ENCODE data around the gene CNTNAP4. TPM values are rescaled to one million over a fixed set of nuclear protein-coding genes. Genes with fewer than 3 reads are reported as not detected.

The CNTNAP4 gene
- total RNA-seq, 6 experiments from 2014 or later, result not detected

GRCh38 chr16:76532188-76532973 lies 255.2 kb downstream of the CNTNAP4 start:
- no peaks in the 10 kb centered on the region for H3K36me3 Mint-ChIP-seq (ENCODE audit: low read depth)
- H3K4me3 Mint-ChIP-seq, result no peak overlapping the region
- TF ChIP-seq CTCF (IDR thresholded peaks at IDR 0.05), result no peak
- H3K27ac Mint-ChIP-seq, result no peak overlapping the region
- no peaks in the 10 kb centered on the region for H3K4me1 Mint-ChIP-seq (ENCODE audit: low read depth)
- peaks cover 30% of the 10 kb centered on the region for H3K9me3 Mint-ChIP-seq
- H3K27me3 Mint-ChIP-seq (ENCODE audit: insufficient read depth), result no peaks in the 10 kb centered on the region
- DNase-seq, result no peak

- H3K9me3 Mint-ChIP-seq, result peaks cover 27% of the 10 kb centered on the region
- no peak overlapping the region for H3K4me3 Mint-ChIP-seq
- DNase-seq, result no peak
- no peak overlapping the region for H3K27ac Mint-ChIP-seq
- no peak for TF ChIP-seq CTCF (IDR thresholded peaks at IDR 0.05)
- no peaks in the 10 kb centered on the region for H3K4me1 Mint-ChIP-seq (ENCODE audit: low read depth)
- no peaks in the 10 kb centered on the region for H3K36me3 Mint-ChIP-seq (ENCODE audit: low read depth)
- no peaks in the 10 kb centered on the region; the same call in 1 of the 2 replicates for H3K27me3 Mint-ChIP-seq (ENCODE audit: insufficient read depth)
These were observed 262.4 kb downstream of the CNTNAP4 start for GRCh38 chr16:76539609-76540008.

GRCh38 chr16:76541070-76541469 lies 263.9 kb downstream of the CNTNAP4 start:
- H3K27me3 Mint-ChIP-seq (ENCODE audit: insufficient read depth), result no peaks in the 10 kb centered on the region; the same call in 1 of the 2 replicates
- peaks cover 31% of the 10 kb centered on the region for H3K9me3 Mint-ChIP-seq
- no peaks in the 10 kb centered on the region for H3K4me1 Mint-ChIP-seq (ENCODE audit: low read depth)
- no peak for TF ChIP-seq CTCF (IDR thresholded peaks at IDR 0.05)
- H3K4me3 Mint-ChIP-seq, result no peak overlapping the region
- H3K27ac Mint-ChIP-seq, result no peak overlapping the region
- DNase-seq, result no peak
- no peaks in the 10 kb centered on the region for H3K36me3 Mint-ChIP-seq (ENCODE audit: low read depth)

GRCh38 chr16:76565542-76565941 lies 288.3 kb downstream of the CNTNAP4 start:
- Mint-ChIP-seq H3K27ac (no peak overlapping the region), H3K4me3 (no peak overlapping the region), H3K27me3 (ENCODE audit: insufficient read depth) (no peaks in the 10 kb centered on the region)

GRCh38 chr16:76571755-76572154 lies 294.6 kb downstream of the CNTNAP4 start:
- TF ChIP-seq CTCF (IDR thresholded peaks at IDR 0.05), result no peak
- H3K27ac Mint-ChIP-seq, result no peak overlapping the region
- peaks cover 44% of the 10 kb centered on the region for H3K9me3 Mint-ChIP-seq

More at GRCh38 chr16:76565542-76565941, 288.3 kb downstream of the CNTNAP4 start:
- Mint-ChIP-seq H3K36me3 (ENCODE audit: low read depth) (no peaks in the 10 kb centered on the region), H3K9me3 (peaks cover 44% of the 10 kb centered on the region), H3K4me1 (ENCODE audit: low read depth) (no peaks in the 10 kb centered on the region)
- DNase-seq, result no peak
- TF ChIP-seq CTCF (IDR thresholded peaks at IDR 0.05), result no peak

More at GRCh38 chr16:76571755-76572154, 294.6 kb downstream of the CNTNAP4 start:
- no peaks in the 10 kb centered on the region for H3K36me3 Mint-ChIP-seq (ENCODE audit: low read depth)
- no peak overlapping the region for H3K4me3 Mint-ChIP-seq
- DNase-seq, result no peak
- H3K27me3 Mint-ChIP-seq (ENCODE audit: insufficient read depth), result no peaks in the 10 kb centered on the region; the same call in 1 of the 2 replicates
- H3K4me1 Mint-ChIP-seq (ENCODE audit: low read depth), result no peaks in the 10 kb centered on the region

All from HFFc6 (cell line).